Neuronal stem cell (in vitro differentiated cells): ENCODE data around the gene SHC3.
A peak's percentile ranks its signal among the peaks of the same experiment; 100 is the strongest.
"Not testable (repeated sequence)": the region's sequence is repeated elsewhere in the genome, so short reads cannot be mapped to it uniquely, and the experiment has no call there.

ENCODE experiments used
- DNase-seq: peaks from one replicate; pipeline ENCODE4 v3.0.0-alpha.2; 2013; ENCODE audit warnings: low spot score
- H2AFZ ChIP-seq: one replicate; pipeline ENCODE4 v1.6.1; 2013; ENCODE audit warnings: mild to moderate bottlenecking, low read length, inconsistent platforms
- H2AK5ac ChIP-seq: 2 replicates; pipeline ENCODE4 v1.6.1; 2013; ENCODE audit warnings: low read depth, mild to moderate bottlenecking, inconsistent platforms, low read length, moderate library complexity, mixed read lengths
- H2BK120ac ChIP-seq: 2 replicates; pipeline ENCODE4 v1.6.1; 2013; ENCODE audit warnings: low read depth, mild to moderate bottlenecking, inconsistent platforms, low read length, moderate library complexity, mixed read lengths
- H2BK12ac ChIP-seq: one replicate; pipeline ENCODE4 v1.6.1; 2013; ENCODE audit warnings: low read length, inconsistent platforms
- H2BK15ac ChIP-seq: 2 replicates; pipeline ENCODE4 v1.6.1; 2013; ENCODE audit warnings: mild to moderate bottlenecking, low read length, inconsistent platforms, mixed read lengths
- H2BK5ac ChIP-seq: one replicate; pipeline ENCODE4 v1.6.1; 2013; ENCODE audit warnings: inconsistent platforms, mild to moderate bottlenecking, low read length, moderate library complexity
- H3K14ac ChIP-seq: one replicate; pipeline ENCODE4 v1.6.1; 2013; ENCODE audit warnings: low read length, inconsistent platforms
- H3K18ac ChIP-seq: 2 replicates; pipeline ENCODE4 v1.6.1; 2013; ENCODE audit warnings: low read length, inconsistent platforms
- H3K23ac ChIP-seq: 2 replicates; pipeline ENCODE4 v1.6.1; 2013; ENCODE audit warnings: low read depth, mild to moderate bottlenecking, mixed read lengths, low read length, inconsistent platforms; ENCODE audit not compliant: poor library complexity
- H3K27ac ChIP-seq: replicated peaks from 3 replicates; pipeline ENCODE4 v1.5.1; 2013; ENCODE audit warnings: low read length, inconsistent platforms
- H3K27me3 ChIP-seq, 3 experiments: 2 replicates each; pipeline ENCODE4 v1.6.1; 2013; ENCODE audit warnings: low read length in 3 of 3, mild to moderate bottlenecking in 2 of 3, inconsistent platforms in 1 of 3, low read depth in 1 of 3, mixed read lengths in 1 of 3, moderate library complexity in 1 of 3; ENCODE audit not compliant: control insufficient read depth in 3 of 3, insufficient read depth in 3 of 3
- H3K36me3 ChIP-seq, 2 donors: replicated peaks in 1 of 2; 2 replicates each; pipeline ENCODE4 v1.6.1; 2013; ENCODE audit warnings: low read length in 2 of 2; ENCODE audit not compliant: control insufficient read depth in 2 of 2, insufficient read depth in 2 of 2
- H3K4ac ChIP-seq: 2 replicates; pipeline ENCODE4 v1.6.1; 2013; ENCODE audit warnings: inconsistent platforms, mild to moderate bottlenecking, low read length, moderate library complexity
- H3K4me1 ChIP-seq, 2 donors: 1 replicate in 1 of 2; 2 replicates in 1 of 2; pipeline ENCODE4 v1.6.1; 2013; ENCODE audit warnings: low read length in 2 of 2, low read depth in 1 of 2; ENCODE audit not compliant: control insufficient read depth in 2 of 2, insufficient read depth in 1 of 2
- H3K4me2 ChIP-seq: one replicate; pipeline ENCODE4 v1.6.1; 2013; ENCODE audit warnings: mild to moderate bottlenecking, low read length, inconsistent platforms; ENCODE audit not compliant: insufficient read depth, poor library complexity, severe bottlenecking
- H3K4me3 ChIP-seq, 2 donors: 2 replicates each; pipeline ENCODE4 v1.5.1; 2013; ENCODE audit warnings: low read length in 2 of 2, mild to moderate bottlenecking in 2 of 2, inconsistent platforms in 1 of 2, moderate library complexity in 1 of 2
- H3K79me1 ChIP-seq: one replicate; pipeline ENCODE4 v1.6.1; 2013; ENCODE audit warnings: low read depth, mild to moderate bottlenecking, inconsistent platforms, low read length, moderate library complexity
- H3K9ac ChIP-seq: one replicate; pipeline ENCODE4 v1.6.1; 2013; ENCODE audit warnings: mild to moderate bottlenecking, low read depth, low read length, inconsistent platforms; ENCODE audit not compliant: poor library complexity
- H3K9me3 ChIP-seq, 2 donors: replicated peaks in 1 of 2; 2 replicates each; pipeline versions ENCODE3 to v1.6.1; 2013; ENCODE audit warnings: low read length in 2 of 2, mild to moderate bottlenecking in 2 of 2, inconsistent platforms in 1 of 2, low read depth in 1 of 2, mixed read lengths in 1 of 2, moderate library complexity in 1 of 2; ENCODE audit not compliant: control insufficient read depth in 2 of 2, insufficient read depth in 1 of 2
- H4K8ac ChIP-seq: one replicate; pipeline ENCODE4 v1.6.1; 2013; ENCODE audit warnings: low read depth, mild to moderate bottlenecking, inconsistent platforms, low read length, moderate library complexity
- H4K91ac ChIP-seq: one replicate; pipeline ENCODE4 v1.6.1; 2013; ENCODE audit warnings: low read length, low read depth, mild to moderate bottlenecking, inconsistent platforms; ENCODE audit not compliant: poor library complexity
- WGBS, 2 donors: extraction: QIAGEN DNeasy Blood & Tissue Kit; methylation state at CpG; one replicate each; pipeline ENCODE4 v1.1.7; 2013; ENCODE audit warnings: missing lambda C conversion rate in 2 of 2, mixed read lengths in 1 of 2; ENCODE audit not compliant: insufficient read length in 2 of 2, insufficient replicate concordance in 1 of 2; ENCODE audit errors: extremely low coverage in 2 of 2; 5-methylcytosine and 5-hydroxymethylcytosine counted together

The SHC3 gene

GRCh38 chr9:89215342-89215741 lies 36.7 kb upstream of the SHC3 start:
- H2BK15ac ChIP-seq: no peak overlapping the region
- H2BK12ac ChIP-seq: no peak overlapping the region
- no peak overlapping the region for H3K4me2 ChIP-seq
- DNase-seq: no peak
- no peak overlapping the region for H2AK5ac ChIP-seq
- no peak overlapping the region for H2BK120ac ChIP-seq
- H4K91ac ChIP-seq: no peak overlapping the region
- H3K79me1 ChIP-seq: no peaks in the 10 kb centered on the region
- H3K4ac ChIP-seq: no peak overlapping the region
- no peak overlapping the region for H3K9ac ChIP-seq
- no peak overlapping the region for H3K14ac ChIP-seq
- H2AFZ ChIP-seq: no peak overlapping the region
- H3K4me1 ChIP-seq: peaks cover 2 to 20% of the 10 kb centered on the region in 2 donors
- H3K36me3 ChIP-seq: no peaks in the 10 kb centered on the region
- H3K9me3 ChIP-seq: peaks cover 3 to 5% of the 10 kb centered on the region in 2 donors
- H3K23ac ChIP-seq: no peak overlapping the region
- H4K8ac ChIP-seq: no peak overlapping the region
- H3K18ac ChIP-seq: no peak overlapping the region
- H2BK5ac ChIP-seq: no peak overlapping the region
- WGBS, 2 donors: no CpG with 5 or more reads among the region's 3 CpGs
- no peak overlapping the region for H3K4me3 ChIP-seq
- H3K27ac ChIP-seq: no peak overlapping the region
- H3K27me3 ChIP-seq: no peaks in the 10 kb centered on the region

- Histone ChIP-seq H3K36me3 (no peaks in the 10 kb centered on the region), H2AFZ (no peak overlapping the region), H3K18ac (no peak overlapping the region), H3K9me3 (peaks cover 3 to 8% of the 10 kb centered on the region in 2 donors), H4K91ac (no peak overlapping the region), H3K27ac (no peak overlapping the region), H3K4me2 (no peak overlapping the region), H2BK120ac (no peak overlapping the region), H3K4me1 (peaks cover 2 to 10% of the 10 kb centered on the region in 2 donors), H2BK15ac (no peak overlapping the region), H2BK12ac (no peak overlapping the region), H3K23ac (no peak overlapping the region), H3K27me3 (no peaks in the 10 kb centered on the region), H3K14ac (no peak overlapping the region), H2BK5ac (no peak overlapping the region), H3K79me1 (no peaks in the 10 kb centered on the region), H2AK5ac (no peak overlapping the region), H3K9ac (no peak overlapping the region), H4K8ac (no peak overlapping the region), H3K4ac (no peak overlapping the region), H3K4me3 (no peak overlapping the region)
- no CpG with 5 or more reads among the region's 3 CpGs for WGBS, 2 donors
- DNase-seq: no peak
Observed at GRCh38 chr9:89213396-89213880, 34.8 kb upstream of the SHC3 start.

- Histone ChIP-seq H3K36me3 (no peaks in the 10 kb centered on the region), H3K79me1 (no peaks in the 10 kb centered on the region), H2BK5ac (no peak overlapping the region), H3K14ac (no peak overlapping the region), H3K4me1 (no peaks in the 10 kb centered on the region), H3K23ac (no peak overlapping the region), H4K91ac (no peak overlapping the region), H3K4me2 (no peak overlapping the region), H2AFZ (no peak overlapping the region), H3K4ac (no peak overlapping the region), H3K18ac (no peak overlapping the region), H2BK15ac (no peak overlapping the region), H3K9me3 (peaks cover 3 to 8% of the 10 kb centered on the region in 2 donors), H2BK120ac (no peak overlapping the region), H3K27ac (no peak overlapping the region), H3K9ac (no peak overlapping the region), H3K27me3 (no peaks in the 10 kb centered on the region), H4K8ac (no peak overlapping the region), H2BK12ac (no peak overlapping the region), H3K4me3 (peak overlapping the region in 1 of 2 donors; percentile 68), H2AK5ac (no peak overlapping the region)
- no peak for DNase-seq
- WGBS, 2 donors: no CpG with 5 or more reads among the region's 1 CpG
Observed at GRCh38 chr9:89212171-89212570, 33.6 kb upstream of the SHC3 start.

GRCh38 chr9:89209311-89209710 lies 30.7 kb upstream of the SHC3 start:
- WGBS, 2 donors: no CpG with 5 or more reads among the region's 21 CpGs
- not testable (repeated sequence) for H3K79me1 ChIP-seq, H3K27ac ChIP-seq, H3K27me3 ChIP-seq, H3K9me3 ChIP-seq, DNase-seq, H3K4me2 ChIP-seq, H3K36me3 ChIP-seq, H4K91ac ChIP-seq, H2AK5ac ChIP-seq, H3K23ac ChIP-seq, H4K8ac ChIP-seq, H2BK15ac ChIP-seq, H3K4me3 ChIP-seq, H2AFZ ChIP-seq, H3K18ac ChIP-seq, H3K9ac ChIP-seq, H2BK120ac ChIP-seq, H3K4ac ChIP-seq, H2BK5ac ChIP-seq, H2BK12ac ChIP-seq, H3K14ac ChIP-seq
- H3K4me1 ChIP-seq: peaks cover 2 to 11% of the 10 kb centered on the region in 2 donors
